Nephron (organoid): Measurements from ENCODE around the gene CLMN.
A peak's percentile ranks its signal among the peaks of the same experiment; 100 is the strongest.

Source experiments
- H3K27ac Mint-ChIP-seq, 3 experiments: 2 replicates each; pipeline ENCODE4 v1.8.0; 2020; ENCODE audit warnings: mixed read lengths in 3 of 3, mild to moderate bottlenecking in 2 of 3, moderate library complexity in 1 of 3
- H3K27me3 Mint-ChIP-seq: 2 replicates; pipeline ENCODE4 v1.8.0; 2021; ENCODE audit warnings: low read depth, mild to moderate bottlenecking, moderate library complexity, mixed read lengths
- H3K36me3 Mint-ChIP-seq: 2 replicates; pipeline ENCODE4 v1.8.0; 2020; ENCODE audit warnings: low read depth, mixed read lengths
- H3K4me1 Mint-ChIP-seq: 2 replicates; pipeline ENCODE4 v1.8.0; 2020; ENCODE audit warnings: mixed read lengths
- H3K4me3 Mint-ChIP-seq, 3 experiments: 2 replicates each; pipeline ENCODE4 v1.8.0; 2020; ENCODE audit warnings: mild to moderate bottlenecking in 3 of 3, mixed read lengths in 3 of 3, moderate library complexity in 2 of 3
- H3K9me3 Mint-ChIP-seq: 2 replicates; pipeline ENCODE4 v1.8.0; 2020; ENCODE audit warnings: mixed read lengths
- TF ChIP-seq, protein P1 (sequence below), 3 experiments: fragments of 200-600 bp; sonication (generic); IDR thresholded peaks; one replicate each; pipeline ENCODE4 v1.5.0; 2021; ENCODE audit warnings: antibody characterized with exemption in 3 of 3; ENCODE audit not compliant: unreplicated experiment in 3 of 3

Gene CLMN

DNA sequence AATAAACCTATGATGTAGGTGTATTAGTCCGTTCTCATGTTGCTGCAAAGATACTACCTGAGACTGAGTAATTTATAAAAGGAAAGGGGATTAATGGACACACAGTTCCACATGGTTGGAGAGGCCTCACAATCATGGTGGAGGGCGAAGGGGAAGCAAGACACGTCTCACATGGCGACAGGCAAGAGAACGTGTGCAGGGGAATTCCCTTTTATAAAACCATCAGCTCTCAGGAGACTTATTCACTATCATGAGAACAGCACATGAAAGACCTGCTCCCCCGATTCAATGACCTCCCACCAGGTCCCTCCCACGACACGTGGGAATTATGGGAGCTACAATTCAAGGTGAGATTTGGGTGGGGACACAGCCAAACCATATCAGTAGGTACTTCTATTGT lies 103.7 kb downstream of the CLMN start:
- Mint-ChIP-seq H3K4me1 (peaks cover 56% of the 10 kb centered on the region), H3K9me3 (no peaks in the 10 kb centered on the region), H3K36me3 (peaks cover 21% of the 10 kb centered on the region), H3K4me3 (no peak overlapping the region), H3K27ac (peak overlapping the region; percentile 66 to 88 (median 84)), H3K27me3 (peaks cover 9% of the 10 kb centered on the region)
- TF ChIP-seq, protein P1, sequence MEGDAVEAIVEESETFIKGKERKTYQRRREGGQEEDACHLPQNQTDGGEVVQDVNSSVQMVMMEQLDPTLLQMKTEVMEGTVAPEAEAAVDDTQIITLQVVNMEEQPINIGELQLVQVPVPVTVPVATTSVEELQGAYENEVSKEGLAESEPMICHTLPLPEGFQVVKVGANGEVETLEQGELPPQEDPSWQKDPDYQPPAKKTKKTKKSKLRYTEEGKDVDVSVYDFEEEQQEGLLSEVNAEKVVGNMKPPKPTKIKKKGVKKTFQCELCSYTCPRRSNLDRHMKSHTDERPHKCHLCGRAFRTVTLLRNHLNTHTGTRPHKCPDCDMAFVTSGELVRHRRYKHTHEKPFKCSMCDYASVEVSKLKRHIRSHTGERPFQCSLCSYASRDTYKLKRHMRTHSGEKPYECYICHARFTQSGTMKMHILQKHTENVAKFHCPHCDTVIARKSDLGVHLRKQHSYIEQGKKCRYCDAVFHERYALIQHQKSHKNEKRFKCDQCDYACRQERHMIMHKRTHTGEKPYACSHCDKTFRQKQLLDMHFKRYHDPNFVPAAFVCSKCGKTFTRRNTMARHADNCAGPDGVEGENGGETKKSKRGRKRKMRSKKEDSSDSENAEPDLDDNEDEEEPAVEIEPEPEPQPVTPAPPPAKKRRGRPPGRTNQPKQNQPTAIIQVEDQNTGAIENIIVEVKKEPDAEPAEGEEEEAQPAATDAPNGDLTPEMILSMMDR (IDR thresholded peaks at IDR 0.05; ENCODE audit: unreplicated experiment in 3 of 3): no peak

DNA sequence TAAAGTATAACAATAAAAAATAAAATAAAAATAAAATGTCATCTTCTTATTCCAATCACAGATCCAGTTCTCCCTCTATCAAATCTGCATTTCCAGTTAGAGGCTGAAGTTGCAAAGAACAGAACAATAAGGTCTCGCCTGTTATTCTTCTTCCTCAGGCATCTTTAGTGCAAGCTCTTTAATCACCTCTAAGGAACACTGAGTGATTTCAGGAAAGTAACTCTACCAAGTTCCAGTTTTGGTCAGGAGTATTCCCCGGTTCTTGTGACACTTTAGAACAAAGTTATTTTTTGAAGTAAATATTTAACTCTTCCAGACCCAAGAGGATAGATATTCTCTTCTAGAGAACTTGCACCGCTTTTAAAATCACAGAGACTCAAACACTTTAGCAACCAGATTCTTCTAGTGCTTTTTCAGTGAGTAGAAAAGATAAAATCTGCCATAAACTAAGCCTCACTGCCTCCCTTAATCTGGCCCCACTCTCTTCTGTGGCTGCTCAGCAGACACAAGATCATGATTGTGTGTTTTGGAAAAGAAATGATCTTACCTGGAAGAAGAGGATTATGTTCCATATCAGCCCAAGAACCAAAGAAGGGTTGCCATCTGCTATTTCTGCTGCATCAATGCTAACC lies 104.5 kb downstream of the CLMN start:
- Mint-ChIP-seq H3K36me3 (peaks cover 16% of the 10 kb centered on the region), H3K9me3 (no peaks in the 10 kb centered on the region), H3K4me3 (no peak overlapping the region)

DNA sequence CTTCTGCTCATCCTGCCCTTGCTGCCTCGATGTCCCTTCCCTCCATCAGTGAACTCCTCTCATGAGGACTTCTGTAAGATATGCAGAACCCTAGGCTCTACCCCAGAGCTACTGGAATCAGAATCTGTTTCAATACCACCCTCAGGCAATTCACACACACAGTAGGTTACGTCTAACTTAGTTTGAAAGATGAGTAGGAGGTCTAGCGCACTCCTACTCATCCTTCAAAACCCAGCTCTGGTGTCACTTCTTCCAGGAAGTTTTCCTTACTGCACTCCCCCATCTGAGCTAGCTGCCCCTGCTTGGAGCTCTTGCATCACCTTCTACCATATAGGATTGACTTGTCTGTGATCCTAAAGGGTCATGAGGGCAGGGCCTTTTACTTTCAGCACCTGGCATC lies 105.9 kb downstream of the CLMN start:
- TF ChIP-seq, protein P1 (IDR thresholded peaks at IDR 0.05; ENCODE audit: unreplicated experiment in 3 of 3): no peak
- H3K4me3 Mint-ChIP-seq: no peak overlapping the region
- H3K4me1 Mint-ChIP-seq: peaks cover 37% of the 10 kb centered on the region
- H3K27ac Mint-ChIP-seq: no peak overlapping the region
- no peaks in the 10 kb centered on the region for H3K9me3 Mint-ChIP-seq
- H3K27me3 Mint-ChIP-seq: peaks cover 4% of the 10 kb centered on the region
- H3K36me3 Mint-ChIP-seq: peaks cover 11% of the 10 kb centered on the region

More for the DNA sequence above, 104.5 kb downstream of the CLMN start:
- peaks cover 49% of the 10 kb centered on the region for H3K4me1 Mint-ChIP-seq
- TF ChIP-seq, protein P1 (IDR thresholded peaks at IDR 0.05; ENCODE audit: unreplicated experiment in 3 of 3): no peak
- H3K27ac Mint-ChIP-seq: peak overlapping the region; percentile 66 to 88 (median 84)
- H3K27me3 Mint-ChIP-seq: peaks cover 4% of the 10 kb centered on the region

DNA sequence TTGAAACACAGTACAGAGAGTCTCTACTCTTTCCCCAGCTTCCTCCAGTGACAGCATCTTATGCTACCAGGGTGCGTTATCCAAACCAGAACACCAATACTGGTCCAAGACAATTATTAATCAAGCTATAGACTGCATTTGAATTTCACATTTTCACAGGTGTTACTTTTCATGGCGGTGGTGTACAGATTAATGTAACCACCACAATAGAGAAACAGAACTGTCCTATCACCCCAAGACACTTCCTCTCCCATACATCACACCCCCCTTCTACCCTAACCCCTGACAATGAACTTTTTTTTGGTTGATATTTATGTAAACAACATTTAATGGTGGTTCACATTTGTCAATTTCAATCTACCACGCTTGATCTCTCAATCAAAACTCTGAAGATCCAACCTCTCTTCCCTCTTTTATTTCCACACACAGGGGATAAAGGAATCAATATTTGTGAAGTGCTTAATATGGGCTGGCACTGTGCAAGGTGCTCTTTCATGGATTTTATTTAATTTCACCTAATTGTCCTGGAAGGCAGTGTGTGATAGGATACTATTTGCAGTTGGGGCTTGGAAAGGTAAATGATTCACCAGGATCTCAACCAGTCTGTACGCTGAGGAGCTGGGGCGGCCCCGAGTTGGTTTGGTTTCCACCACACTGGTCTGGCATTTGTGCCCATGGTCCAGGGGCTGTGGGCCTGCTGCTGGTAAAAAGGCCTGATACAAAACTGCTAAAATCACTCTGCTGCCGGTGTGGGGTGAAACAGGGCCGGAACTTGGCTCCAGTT lies 107.8 kb downstream of the CLMN start:
- H3K4me1 Mint-ChIP-seq: peaks cover 24% of the 10 kb centered on the region
- H3K27me3 Mint-ChIP-seq: peaks cover 4% of the 10 kb centered on the region
- no peaks in the 10 kb centered on the region for H3K9me3 Mint-ChIP-seq
- TF ChIP-seq, protein P1 (IDR thresholded peaks at IDR 0.05; ENCODE audit: unreplicated experiment in 3 of 3): no peak
- peak overlapping the region; percentile 18 to 70 (median 45) for H3K27ac Mint-ChIP-seq
- H3K4me3 Mint-ChIP-seq: no peak overlapping the region
- H3K36me3 Mint-ChIP-seq: peaks cover 10% of the 10 kb centered on the region

DNA sequence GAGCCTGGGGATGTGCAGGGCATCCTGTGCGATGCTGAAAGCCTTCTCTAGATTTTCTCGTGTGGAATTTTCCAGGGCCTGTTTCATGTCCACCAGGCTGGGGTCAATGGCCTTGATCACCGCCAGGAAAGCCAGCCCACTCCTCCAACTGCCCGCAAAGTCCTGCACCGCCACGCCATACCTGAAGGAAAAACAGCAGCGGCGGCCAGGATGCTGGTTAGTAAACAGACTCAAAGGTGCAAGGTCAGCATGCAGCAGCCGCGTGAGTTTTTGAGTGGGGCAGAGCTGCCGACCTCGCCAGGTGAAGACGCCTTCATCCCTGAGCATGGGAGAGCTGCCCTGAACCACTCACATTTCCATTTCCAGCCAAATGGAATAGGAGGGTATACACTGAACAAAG lies 109.0 kb downstream of the CLMN start:
- H3K4me1 Mint-ChIP-seq: peaks cover 17% of the 10 kb centered on the region
- no peaks in the 10 kb centered on the region for H3K9me3 Mint-ChIP-seq
- TF ChIP-seq, protein P1 (IDR thresholded peaks at IDR 0.05; ENCODE audit: unreplicated experiment in 3 of 3): no peak
- no peak overlapping the region for H3K27ac Mint-ChIP-seq
- H3K27me3 Mint-ChIP-seq: peaks cover 4% of the 10 kb centered on the region
- H3K4me3 Mint-ChIP-seq: no peak overlapping the region
- H3K36me3 Mint-ChIP-seq: peaks cover 17% of the 10 kb centered on the region
